Femur (tissue), 1 donor: Measurements from ENCODE around the gene PAGE2B.
"Not testable (repeated sequence)": the region's sequence is repeated elsewhere in the genome, so short reads cannot be mapped to it uniquely, and the experiment has no call there.

Source experiments
- DNase-seq: peaks from one replicate; pipeline ENCODE4 v3.0.0-alpha.2; 2017

PAGE2B gene, protein sequence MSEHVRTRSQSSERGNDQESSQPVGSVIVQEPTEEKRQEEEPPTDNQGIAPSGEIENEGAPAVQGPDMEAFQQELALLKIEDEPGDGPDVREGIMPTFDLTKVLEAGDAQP

DNA sequence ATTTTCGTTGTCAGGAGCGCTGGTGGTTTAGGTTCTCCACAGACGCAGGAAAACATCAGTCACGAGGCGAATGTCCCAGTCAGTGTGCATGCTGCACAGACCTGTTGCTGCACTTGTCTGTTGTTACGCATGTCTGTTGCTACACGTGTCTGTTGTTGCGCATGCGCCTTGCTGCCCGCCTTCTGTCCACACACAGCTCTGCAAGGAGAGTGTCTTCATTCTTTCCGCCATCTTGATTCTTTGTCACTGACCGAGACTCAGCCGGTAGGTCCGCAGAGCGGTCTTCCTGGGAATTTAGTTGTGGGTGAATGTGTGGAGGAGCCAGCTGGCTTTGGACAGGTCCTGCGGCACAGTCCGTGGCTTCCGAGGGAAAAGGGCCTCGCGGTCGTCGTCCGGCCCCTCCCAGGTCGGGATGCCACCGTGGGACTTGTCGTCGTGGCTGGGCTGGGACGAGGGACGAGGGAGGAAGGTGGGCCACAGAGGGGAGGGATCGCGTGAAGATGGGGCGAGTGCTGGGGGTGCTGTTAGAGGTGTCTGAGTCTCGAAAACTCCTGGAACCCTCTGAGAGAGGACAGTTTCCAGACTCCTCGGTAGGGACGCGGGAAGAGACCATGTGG lies at the start of gene PAGE2B:
Gene PAGE2B (plus strand): TSS at position 180 of the 617 bp plus-strand sequence. CDS start 1,012 bp downstream, outside the sequence.
- DNase-seq: no peak

DNA sequence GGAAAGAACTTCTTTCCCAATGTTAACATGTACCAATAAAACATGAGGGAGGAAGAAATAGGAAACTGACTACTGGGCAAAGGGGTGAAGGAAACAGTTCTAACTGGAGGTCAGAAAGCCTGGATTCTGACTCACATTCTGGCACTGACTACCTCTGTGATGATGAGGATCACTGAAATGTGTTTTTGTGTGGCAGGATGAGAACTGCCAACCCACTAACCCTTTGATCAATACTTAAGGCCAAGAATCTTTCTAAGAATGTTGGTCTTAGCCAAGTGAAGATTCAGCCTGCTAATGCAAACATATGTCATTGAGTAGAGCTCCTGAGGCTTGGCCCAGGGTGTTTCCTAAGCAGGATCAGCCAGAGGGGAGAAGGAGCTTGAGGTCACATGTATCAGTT lies 48.7 kb upstream of the PAGE2B start:
- no peak for DNase-seq

DNA sequence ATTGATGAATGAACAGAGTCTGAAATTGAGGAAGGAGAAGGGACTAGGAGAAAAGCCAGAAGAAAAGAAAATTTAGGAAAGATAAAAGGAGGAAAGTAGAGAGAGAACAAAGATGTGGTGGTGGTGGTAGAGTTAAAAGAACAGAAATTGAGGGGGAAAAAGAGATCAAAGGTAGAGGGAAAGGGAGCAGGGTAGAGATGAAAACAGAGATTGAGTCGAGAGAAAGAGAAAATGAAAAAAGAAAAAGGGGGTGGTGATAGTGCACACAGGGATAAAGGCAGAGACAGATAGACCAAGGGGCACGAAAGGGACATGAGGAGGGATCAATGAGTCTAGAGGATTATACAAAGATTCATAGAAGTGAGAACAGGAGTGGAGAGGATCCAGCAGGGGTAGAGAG lies 48.0 kb upstream of the PAGE2B start:
- DNase-seq: no peak

DNA sequence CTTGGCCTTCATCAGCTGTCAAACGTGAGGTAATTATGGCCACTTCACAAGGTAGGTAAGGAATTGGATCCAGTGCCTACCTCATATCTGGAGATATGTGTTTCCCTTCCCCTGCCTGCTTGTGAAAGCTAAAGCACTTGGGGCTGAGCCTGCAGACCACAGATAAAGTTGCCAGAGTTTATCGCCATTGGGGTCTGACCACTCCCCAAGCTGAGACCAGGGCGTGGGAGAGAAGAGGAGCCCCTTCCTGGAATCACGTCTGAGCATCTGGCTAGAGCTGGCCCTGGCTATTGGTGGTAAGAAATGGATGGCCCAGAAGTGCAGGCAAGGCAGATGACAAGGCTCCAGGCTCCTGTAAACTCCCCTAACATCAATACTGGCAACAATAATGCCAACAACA lies 46.8 kb upstream of the PAGE2B start:
- no peak for DNase-seq

DNA sequence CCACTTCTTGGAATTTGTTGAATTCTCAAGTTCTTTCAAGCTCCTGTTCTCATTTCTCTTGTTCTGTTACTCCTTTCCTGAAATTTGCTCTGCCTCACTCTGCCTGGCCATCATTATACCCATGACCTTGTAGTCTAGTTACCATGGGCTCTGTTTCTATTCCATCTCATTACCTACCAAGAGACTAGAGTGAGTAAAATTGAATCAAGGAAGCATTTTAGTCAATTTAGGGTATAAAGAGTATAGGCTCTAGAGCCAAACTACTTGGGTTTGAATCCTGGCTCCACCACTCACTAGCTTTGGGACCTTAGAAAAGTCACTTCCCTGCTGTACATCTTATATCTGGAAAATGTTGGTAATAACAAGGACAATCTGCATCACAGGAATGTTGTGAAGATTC lies 46.2 kb upstream of the PAGE2B start:
- no peak for DNase-seq

DNA sequence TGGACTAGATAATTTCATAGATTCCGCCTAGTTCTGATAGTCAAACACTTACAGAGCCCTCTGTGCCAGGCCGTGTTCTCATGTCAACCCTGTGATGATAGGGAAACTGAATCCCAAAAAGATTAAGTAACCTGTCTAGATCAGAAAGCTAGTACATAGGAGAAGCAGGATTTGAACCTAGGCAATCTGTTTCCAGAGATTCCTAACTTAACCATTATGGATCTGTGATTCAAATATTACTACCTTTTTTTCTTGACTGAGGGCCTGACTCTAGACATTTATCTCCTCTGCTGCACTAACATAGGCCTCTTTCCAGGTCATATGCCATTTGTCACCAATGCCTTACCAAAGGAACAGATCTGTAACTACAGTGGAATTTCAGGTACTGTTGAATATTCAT lies 45.5 kb upstream of the PAGE2B start:
- DNase-seq: no peak

DNA sequence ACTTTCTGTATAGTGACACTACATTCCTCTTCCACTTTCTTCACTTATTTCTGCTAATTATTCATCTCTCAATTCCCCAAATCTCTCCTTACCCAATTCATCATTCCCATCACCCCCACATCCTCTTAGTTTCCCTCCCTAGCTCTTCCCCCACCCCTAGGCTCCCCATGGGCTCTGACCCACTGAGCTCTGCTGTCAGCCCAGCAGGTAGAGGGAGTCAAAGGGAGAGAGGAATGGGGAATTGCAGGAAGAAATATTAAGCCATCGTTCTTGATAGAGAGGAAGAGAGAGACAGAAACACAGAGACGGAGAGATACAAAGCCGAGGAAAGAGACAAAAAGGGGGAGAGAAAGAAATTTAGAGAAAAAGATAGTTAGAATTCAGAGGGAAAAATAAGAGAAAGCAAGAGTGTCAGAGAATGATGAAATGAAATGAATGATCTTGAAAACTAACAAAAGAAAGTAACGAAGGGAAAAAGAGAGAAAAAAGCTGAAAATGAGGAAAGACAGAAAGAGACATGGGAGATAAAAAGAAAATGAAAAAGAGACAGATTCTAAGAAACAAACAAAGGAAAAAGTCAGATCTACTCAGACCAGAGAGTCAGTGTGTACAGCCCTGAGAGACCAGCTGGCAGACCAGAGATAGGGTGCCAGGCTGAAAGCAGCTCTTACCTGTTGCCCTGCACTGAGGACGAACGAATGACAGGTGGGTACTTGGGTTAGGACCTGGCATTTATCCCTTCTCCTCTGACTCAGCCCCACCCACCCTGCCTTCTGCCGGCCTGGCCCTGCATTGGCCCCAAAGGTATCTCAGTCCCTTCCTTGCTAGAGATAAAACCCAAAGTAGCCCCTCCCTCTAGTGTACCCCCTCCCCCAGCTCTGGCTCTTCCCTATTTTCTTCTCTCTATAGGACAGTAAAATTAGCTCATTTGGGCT lies 44.3 kb upstream of the PAGE2B start, which contains the start of gene ALAS2:
Gene ALAS2 (minus strand): TSS at position 707 of the 935 bp plus-strand sequence. CDS start 4,977 bp downstream, outside the sequence.
- no peak for DNase-seq

DNA sequence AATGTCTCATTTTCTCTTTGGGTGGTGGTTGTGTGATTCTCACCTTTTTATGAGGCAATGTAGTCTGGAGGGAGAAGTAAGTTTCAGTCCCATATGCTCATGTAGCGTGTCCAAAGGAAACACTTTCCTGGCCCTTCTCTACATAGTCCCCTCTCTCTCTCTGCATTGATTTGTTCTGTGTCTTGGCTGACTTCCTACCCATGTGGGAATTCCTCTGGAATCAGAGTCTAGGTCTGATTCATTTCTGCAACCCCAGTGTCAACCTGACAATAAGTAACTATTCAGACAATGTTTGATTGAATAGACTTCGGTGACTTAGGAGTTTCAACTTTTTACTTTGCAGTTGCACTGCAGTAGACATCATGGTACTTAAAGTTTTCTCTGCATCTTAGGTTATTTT lies 41.4 kb upstream of the PAGE2B start:
- no peak for DNase-seq

DNA sequence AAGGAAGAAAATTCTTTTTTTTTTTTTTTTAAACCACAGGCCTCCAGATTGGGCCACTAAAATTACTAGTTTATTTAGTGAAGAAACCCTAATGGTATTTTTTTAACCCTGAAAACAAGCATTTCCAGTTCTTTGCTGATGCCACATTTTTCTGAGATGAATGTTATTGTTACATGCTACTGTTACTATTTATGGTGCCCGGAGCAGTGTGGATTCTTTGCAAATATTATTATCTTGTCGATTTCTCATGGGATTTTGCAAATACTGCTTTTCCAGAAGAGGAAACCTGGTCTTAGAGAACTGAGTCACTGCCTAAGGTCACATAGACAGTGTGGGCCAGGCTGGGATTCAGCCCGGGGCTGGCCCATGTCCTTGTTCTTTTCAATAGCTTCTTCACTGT lies 35.4 kb upstream of the PAGE2B start:
- no peak for DNase-seq

DNA sequence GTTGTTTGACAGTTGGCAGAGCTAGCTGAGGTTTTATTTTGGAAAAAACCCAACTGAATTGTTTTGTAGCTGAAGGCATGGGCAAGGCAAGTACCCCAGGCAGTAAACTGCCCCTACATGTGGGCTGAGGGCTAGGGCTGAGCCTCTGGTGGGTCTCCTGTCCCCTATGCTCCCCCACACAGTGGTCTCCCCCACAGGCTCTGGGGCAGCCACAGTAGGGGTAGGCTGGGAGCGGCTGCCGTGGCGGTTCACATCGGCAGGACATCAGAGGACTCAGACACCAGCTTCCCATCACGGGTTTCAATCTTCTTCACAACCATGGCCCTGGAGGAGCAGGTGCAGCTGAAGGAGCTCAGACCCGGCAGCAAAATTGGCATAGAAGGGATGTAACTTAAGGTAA lies 33.3 kb upstream of the PAGE2B start:
- no peak for DNase-seq

DNA sequence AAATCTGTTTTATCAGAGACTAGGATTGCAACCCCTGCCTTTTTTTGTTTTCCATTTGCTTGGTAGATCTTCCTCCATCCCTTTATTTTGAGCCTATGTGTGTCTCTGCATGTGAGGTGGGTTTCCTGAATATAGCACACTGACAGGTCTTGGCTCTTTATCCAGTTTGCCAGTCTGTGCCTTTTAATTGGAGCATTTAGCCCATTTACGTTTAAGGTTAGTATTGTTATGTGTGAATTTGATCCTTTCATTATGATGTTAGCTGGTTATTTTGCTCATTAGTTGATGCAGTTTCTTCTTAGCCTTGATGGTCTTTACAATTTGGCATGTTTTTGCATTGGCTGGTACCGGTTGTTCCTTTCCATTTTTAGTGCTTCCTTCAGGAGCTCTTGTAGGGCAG lies 24.2 kb upstream of the PAGE2B start:
- not testable (repeated sequence) for DNase-seq

DNA sequence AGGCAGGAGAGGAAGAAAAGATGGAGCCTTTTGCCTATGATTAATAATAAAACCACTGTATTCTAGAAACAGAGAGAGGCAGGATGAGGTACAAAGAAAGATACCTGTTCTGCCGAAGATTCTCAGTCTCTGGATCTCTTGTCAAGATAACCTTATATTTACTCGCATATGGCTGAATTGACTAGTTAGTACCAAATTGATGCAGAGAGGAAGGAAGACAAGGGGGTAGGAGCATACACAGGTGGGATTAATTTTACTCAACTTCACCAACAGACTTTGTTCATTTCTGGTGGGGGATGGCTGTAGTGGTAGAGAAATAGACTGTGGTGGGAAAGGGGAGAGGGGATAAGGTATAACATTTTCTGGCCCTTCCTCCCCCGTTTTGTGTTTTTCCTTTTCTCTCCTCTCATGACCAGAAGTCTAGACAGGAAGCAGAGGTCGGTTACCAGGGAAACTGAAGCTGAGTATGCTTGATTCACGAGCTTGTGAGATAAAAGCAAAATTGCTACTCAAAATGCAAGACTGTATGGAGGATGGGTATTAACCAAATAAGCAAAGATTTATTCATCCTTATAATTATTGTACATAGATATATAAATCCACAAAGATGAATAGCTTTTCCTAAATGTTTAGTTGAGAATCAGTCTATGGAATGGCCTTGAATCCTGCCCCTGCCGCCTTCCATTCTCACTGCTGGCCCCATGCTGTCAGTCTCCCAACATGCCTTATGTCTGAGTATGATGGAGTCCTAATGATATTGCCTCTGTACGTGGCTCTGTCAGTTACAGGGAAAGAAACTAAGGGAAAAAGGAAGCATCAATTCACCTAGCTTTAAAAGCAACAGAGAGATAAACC lies 17.8 kb upstream of the PAGE2B start:
- no peak for DNase-seq

DNA sequence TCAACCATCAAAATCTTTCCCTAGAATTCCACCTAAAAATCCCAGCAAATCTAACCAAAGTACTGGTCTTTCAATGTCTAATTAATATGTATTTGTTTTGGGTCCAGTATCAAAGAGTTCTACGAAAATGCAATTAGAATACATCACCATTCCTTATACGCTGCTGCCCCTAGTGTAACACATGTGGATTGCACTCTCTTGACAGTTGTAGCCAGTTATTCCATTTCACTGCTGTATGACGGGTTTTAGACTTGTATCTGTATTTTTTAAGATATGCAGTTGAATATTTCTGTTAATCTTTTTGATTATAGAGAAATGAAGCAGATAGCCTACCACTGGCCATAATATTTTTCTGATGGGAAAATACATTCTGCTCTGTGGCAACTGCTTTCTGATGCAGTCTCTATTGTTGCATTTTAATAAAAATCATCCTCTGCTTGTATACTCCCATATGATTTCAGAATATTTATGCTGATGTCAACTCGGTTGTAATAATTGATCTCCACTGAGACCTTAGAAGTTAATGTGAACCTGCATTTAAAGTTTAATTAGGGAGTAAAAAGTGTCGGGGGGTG lies 17.1 kb upstream of the PAGE2B start:
- DNase-seq: peak; percentile 28

DNA sequence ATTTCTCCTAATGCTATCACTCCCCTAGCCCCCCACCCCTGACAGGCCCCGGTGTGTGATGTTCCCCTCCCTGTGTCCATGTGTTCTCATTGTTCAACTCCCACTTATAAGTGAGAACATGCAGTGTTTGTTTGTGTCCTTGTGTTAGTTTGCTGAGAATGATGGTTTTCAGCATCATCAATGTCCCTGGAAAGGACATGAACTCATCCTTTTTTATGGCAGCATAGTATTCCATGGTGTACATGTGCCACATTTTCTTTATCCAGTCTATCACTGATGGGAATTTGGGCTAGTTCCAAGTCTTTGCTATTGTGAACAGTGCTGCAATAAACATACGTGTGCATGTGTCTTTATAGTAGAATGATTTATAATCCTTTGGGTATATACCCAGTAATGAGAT lies 7.7 kb upstream of the PAGE2B start:
- DNase-seq: not testable (repeated sequence)

DNA sequence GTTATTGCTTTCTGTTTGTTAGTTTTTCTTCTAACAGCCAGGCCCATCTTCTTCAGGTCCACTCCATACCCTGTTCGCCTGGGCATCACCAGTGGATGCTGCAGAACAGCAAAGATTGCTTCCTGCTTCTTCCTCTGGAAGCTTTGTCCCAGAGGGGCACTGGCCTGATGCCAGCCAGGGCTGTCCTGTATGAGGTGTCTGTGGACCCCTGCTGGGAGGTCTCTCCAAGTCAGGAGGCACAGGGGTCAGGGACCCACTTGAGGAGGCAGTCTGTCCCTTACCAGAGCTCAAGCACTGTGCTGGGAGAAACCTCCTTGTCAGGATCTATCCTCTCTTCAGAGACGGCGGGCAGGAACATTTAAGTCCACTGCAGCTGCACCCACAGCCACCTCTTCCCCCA lies 2.5 kb upstream of the PAGE2B start:
- no peak for DNase-seq

DNA sequence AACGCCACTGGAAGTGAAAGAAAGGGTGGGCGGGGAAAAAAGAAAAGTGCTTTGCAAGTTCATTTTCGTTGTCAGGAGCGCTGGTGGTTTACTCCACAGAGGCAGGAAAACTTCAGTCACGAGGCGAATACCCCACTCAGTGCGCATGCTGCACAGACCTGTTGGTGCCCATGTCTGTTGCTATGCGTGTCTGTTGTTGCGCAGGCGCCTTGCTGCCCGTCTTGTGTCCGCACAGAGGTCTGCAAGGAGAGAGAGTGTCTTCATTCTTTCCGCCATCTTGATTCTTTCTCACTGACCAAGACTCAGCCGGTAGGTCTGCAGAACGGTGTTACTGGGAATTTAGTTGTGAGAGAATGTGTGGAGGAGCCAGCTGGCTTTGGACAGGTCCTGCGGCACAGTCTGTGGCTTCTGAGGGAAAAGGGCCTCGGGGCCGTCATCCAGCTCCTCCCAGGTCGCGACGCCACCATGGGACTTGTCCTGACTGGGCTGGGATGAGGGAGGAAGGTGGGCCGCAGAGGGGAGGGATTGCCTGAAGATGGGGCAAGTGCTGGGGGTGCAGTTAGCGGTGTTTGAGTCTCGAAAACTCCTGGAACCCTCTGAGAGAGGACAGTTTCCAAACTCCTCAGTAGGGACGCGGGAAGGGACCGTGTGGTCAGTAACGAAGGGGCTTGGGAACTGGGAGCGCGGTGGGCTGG lies 14.1 kb downstream of the PAGE2B start, which contains the start of gene PAGE2:
Gene PAGE2 (plus strand): TSS at position 224 of the 695 bp plus-strand sequence. CDS start 1,003 bp downstream, outside the sequence.
- DNase-seq: no peak

DNA sequence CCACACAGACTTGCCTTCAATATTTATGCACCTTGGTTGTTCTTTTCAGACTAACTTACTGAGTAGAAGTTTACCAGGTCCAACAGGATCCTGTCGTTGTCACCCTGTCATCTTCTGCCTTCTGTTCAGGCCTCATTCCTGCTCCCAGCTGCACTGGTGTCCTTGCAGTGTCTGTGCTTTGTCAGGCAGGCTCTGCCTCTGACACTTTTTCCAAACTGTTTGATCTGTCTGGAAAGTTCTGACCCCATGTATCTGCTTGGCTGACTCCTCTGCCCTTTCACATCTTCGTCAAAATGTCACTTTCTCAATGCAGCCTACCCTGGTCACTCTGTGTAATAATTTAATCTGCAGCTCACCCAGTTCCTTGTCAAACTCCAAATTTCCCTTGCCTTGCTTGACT lies 23.9 kb downstream of the PAGE2B start:
- no peak for DNase-seq

DNA sequence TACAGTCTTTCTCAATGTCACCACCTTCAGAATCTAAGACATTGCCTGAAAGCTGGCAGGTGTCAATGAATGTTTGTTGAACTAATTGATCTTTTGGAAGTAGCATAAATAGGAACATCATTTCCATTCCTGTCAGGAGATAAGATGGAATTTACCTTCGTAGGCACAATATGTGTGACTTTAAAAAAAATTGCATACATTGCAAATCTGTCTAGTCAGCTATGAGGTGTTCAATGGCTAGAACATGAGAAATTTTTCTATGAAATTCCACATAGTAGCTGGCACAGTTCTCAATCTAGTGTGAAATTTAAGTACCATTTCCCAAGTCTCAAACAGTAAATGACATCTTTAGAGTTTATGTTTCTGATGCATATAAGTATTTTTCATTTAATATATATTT lies 24.3 kb downstream of the PAGE2B start:
- DNase-seq: no peak

DNA sequence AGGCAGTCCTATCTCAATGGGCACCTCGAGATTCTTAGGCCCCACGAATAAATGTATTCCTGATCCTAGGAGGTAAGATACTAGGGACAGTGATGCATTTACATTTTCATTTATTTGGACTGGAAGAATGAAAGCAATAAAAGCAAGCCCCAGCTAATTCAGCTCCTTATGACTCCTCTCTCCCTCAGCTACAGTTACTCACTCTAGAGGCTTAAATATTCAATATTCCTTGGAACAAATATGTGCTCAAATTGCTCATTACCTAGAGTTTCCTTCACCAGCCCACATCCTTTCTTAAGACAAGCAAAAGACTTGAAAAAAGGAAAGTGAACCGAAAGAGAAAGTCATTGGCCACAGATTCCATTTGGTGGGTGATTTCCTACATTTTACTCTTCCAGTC lies 27.9 kb downstream of the PAGE2B start:
- DNase-seq: no peak

DNA sequence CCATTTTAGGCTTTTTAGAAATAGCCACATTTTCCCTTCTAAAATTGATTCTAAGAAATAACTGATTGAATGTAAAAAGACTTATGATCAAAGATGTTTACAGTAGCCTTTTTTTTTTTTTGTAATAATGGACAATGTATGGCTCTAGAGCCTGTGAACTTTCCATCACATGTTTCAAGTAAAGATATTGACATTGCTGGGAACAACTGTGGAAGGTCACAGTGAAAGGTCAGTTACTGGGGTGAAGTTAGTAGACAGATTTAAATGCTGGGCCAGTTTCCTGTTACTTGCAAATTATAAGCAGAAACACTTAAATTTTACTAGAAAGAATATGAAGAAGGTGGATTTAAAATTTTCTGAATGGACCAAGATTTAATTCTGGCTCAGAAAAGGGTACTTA lies 32.4 kb downstream of the PAGE2B start:
- no peak for DNase-seq

DNA sequence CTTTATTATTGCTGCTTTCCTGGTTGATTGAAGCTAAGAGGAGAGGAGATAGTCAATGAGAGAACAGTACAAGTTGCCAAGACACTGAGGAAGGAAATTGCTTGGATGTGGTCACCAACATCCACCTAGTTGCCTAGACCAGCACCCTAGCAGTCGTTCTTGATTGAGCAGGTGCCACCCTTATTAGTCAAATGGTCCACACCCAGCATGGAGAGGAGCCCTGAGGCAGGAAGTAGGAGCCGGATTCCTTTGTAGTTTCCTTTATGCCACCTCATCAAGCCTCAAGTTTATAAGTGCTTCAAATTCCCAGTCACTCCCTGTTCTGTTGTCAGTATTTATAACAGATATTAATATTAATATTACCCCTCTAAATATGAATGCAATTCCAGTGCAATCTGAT lies 33.1 kb downstream of the PAGE2B start:
- no peak for DNase-seq

DNA sequence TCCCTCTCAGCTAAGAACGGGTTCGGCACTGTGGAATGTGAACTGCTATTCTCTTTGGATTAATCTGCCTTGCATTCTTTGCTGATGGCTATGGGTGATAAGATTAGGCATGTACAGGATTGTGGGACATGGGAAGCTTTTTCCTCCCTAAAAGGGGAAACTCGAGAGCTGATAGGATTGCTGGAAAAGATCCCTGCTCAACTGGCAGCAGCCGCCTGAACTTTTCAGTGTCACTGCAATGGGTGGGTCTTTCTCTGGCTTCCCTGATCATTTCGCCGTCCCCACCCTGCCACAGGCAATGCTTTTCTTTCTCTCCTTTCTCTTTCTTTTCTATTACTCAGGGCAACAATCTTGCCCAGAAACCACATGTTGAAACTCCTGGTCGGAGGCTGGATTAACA lies 34.5 kb downstream of the PAGE2B start:
- no peak for DNase-seq
